Lower leg skin (tissue), 4 donors: ENCODE measurements around the gene NPB. TPM values are rescaled to one million over a fixed set of nuclear protein-coding genes. Genes with fewer than 3 reads are reported as not detected.
A peak's percentile ranks its signal among the peaks of the same experiment; 100 is the strongest.
"Not testable (repeated sequence)": the region's sequence is repeated elsewhere in the genome, so short reads cannot be mapped to it uniquely, and the experiment has no call there.

Experiments
- DNase-seq, 2 donors: peaks; one replicate each; pipeline ENCODE4 v3.0.0-alpha.2; 2019; ENCODE audit warnings: low spot score in 2 of 2
- H3K4me3 ChIP-seq: fragments of 200-600 bp; sonication (generic); 2 replicates; pipeline ENCODE4 v1.5.1; 2017; ENCODE audit warnings: mild to moderate bottlenecking, low read depth; ENCODE audit not compliant: poor library complexity, severe bottlenecking
- CTCF ChIP-seq, 3 donors: fragments of 450-650 bp; IDR thresholded peaks; one replicate each; pipeline ENCODE4 v1.5.1; 2016; ENCODE audit warnings: antibody characterized with exemption in 3 of 3, mild to moderate bottlenecking in 3 of 3, moderate library complexity in 2 of 3
- POLR2A ChIP-seq, 2 donors: fragments of 450-650 bp; IDR thresholded peaks; one replicate each; pipeline ENCODE4 v1.6.1; 2016 to 2017; ENCODE audit warnings: antibody characterized with exemption in 2 of 2, mild to moderate bottlenecking in 1 of 2, moderate library complexity in 1 of 2
- WGBS, 2 donors: methylation state at CpG; one replicate each; pipeline ENCODE4 v1.1.5; 2018; 5-methylcytosine and 5-hydroxymethylcytosine counted together
- intact Hi-C: fragments of 100-400 bp; cut with DNase I; formaldehyde crosslinking; loops from one replicate; pipeline ENCODE4 v1.15.0; 2023; ENCODE audit warnings: low total_unique reads
- total RNA-seq, 4 donors: library from RNA; depleted of rRNA; stranded (reverse); fragments of >200 nt; gene quantifications; one replicate each; pipeline ENCODE4 v1.1.0, GENCODE V29; 2016

Gene NPB
- total RNA-seq, 4 donors from 2014 or later: 0.71 to 3.3 (median 2.0) TPM; not detected in 1

GRCh38 chr17:81917565-81918332 is 15.7 kb downstream of the NPB start, which contains the start of gene SIRT7:
Gene SIRT7, minus strand, starts transcription at chr17:81918176. Its CDS starts 45 bp downstream, at chr17:81918131.
- DNase-seq: peak in 1 of 2 donors; percentile 92
- H3K4me3 ChIP-seq: peak within 1 kb of the TSS; percentile 94
- intact Hi-C loops: no loop called here
- 0 to 2% methylated on average over 65 to 70 of the region's 94 CpGs for WGBS, 2 donors
- TF ChIP-seq CTCF (IDR thresholded peaks at IDR 0.05) (no peak), POLR2A (IDR thresholded peaks at IDR 0.05) (no peak)

- DNase-seq, H3K4me3 ChIP-seq, intact Hi-C loops: not testable (repeated sequence)
- 31 to 37% methylated on average over 9 of the region's 9 CpGs for WGBS, 2 donors
Measured at GRCh38 chr17:81918333-81918669, 16.3 kb downstream of the NPB start.

- H3K4me3 ChIP-seq: no peak overlapping the region
- DNase-seq: no peak
- TF ChIP-seq POLR2A (IDR thresholded peaks at IDR 0.05) (no peak), CTCF (IDR thresholded peaks at IDR 0.05) (no peak)
- 75 to 81% methylated on average over 14 to 15 of the region's 15 CpGs for WGBS, 2 donors
- intact Hi-C loops: no loop called here
Measured at GRCh38 chr17:81918832-81919545, 17.0 kb downstream of the NPB start.

GRCh38 chr17:81920612-81921536 is 18.8 kb downstream of the NPB start:
- WGBS, 2 donors: 83 to 85% methylated on average over 31 to 33 of the region's 33 CpGs
- TF ChIP-seq POLR2A (IDR thresholded peaks at IDR 0.05) (no peak), CTCF (IDR thresholded peaks at IDR 0.05) (no peak)
- DNase-seq: no peak
- intact Hi-C loops: no loop called here
- no peak overlapping the region for H3K4me3 ChIP-seq

GRCh38 chr17:81921537-81921862 is 19.5 kb downstream of the NPB start:
- no peak overlapping the region for H3K4me3 ChIP-seq
- no peak for TF ChIP-seq POLR2A (IDR thresholded peaks at IDR 0.05)
- TF ChIP-seq CTCF (IDR thresholded peaks at IDR 0.05): no peak
- WGBS, 2 donors: 87 to 94% methylated on average over 3 of the region's 3 CpGs
- no peak for DNase-seq
- intact Hi-C loops: no loop called here
